Suprapubic skin (tissue), 3 donors: ENCODE measurements around the gene SEMA6B.

Source experiments
- CTCF ChIP-seq, 2 donors: fragments of 200-600 bp in 1 of 2; fragments of 450-650 bp in 1 of 2; sonication (generic) in 1 of 2; IDR thresholded peaks; one replicate each; pipeline ENCODE4 v1.5.1; 2016 to 2019; ENCODE audit warnings: antibody characterized with exemption in 2 of 2, mild to moderate bottlenecking in 1 of 2, moderate library complexity in 1 of 2
- EP300 ChIP-seq: sonication (generic); formaldehyde crosslinking; IDR thresholded peaks from one replicate; pipeline ENCODE4 v1.6.1; 2017; ENCODE audit warnings: antibody characterized with exemption
- POLR2A ChIP-seq, 2 donors: fragments of 450-650 bp; IDR thresholded peaks; one replicate each; pipeline ENCODE4 v1.6.1; 2017; ENCODE audit warnings: antibody characterized with exemption in 2 of 2, mild to moderate bottlenecking in 2 of 2, moderate library complexity in 2 of 2

DNA sequence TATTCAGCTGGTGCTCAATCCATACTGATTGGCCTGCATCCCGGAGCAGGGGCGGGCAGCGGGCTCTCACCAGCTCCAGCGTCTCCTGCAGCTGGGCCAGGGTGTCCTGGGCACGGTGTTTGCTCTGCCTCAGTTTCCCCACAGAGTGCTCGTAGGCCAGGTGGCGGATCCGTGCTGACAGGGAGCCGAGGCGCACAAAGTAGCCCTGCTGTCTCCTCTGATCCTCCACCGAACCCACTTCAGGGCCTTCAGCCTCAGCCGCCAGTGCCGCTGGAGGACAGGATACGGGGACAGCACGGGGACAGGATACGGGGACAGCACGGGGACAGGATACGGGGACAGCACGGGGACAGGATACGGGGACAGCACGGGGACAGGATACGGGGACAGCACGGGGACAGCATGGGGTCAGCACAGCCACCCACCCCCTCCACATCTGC, 33.9 kb downstream of the SEMA6B start:
- TF ChIP-seq CTCF (IDR thresholded peaks at IDR 0.05) = no peak
- TF ChIP-seq EP300 = no peak
- no peak for TF ChIP-seq POLR2A (IDR thresholded peaks at IDR 0.05)
